Fibroblast of lung (primary cell): ENCODE results near the gene AKAP13. TPM values are rescaled to one million over a fixed set of nuclear protein-coding genes. Genes with fewer than 3 reads are reported as not detected.
A peak's percentile ranks its signal among the peaks of the same experiment; 100 is the strongest.

ENCODE experiments used
- DNase-seq, 2 donors: peaks; one replicate each; pipeline versions ENCODE4 v3.0.0 to v3.0.0-alpha.2; 2010; ENCODE audit warnings: low read depth in 2 of 2
- H2AFZ ChIP-seq: 2 replicates; pipeline ENCODE4 v1.5.1; 2012; ENCODE audit warnings: low read length, control low read depth, inconsistent platforms
- H3K27ac ChIP-seq: 2 replicates; pipeline ENCODE4 v1.5.1; 2011; ENCODE audit warnings: low read length, control low read depth; ENCODE audit not compliant: insufficient read depth
- H3K27me3 ChIP-seq: 2 replicates; pipeline ENCODE4 v1.5.1; 2011; ENCODE audit warnings: mild to moderate bottlenecking, low read length; ENCODE audit not compliant: control insufficient read depth, insufficient read depth
- H3K36me3 ChIP-seq: 2 replicates; pipeline ENCODE4 v1.5.1; 2011; ENCODE audit warnings: low read length; ENCODE audit not compliant: control insufficient read depth, insufficient read depth
- H3K4me1 ChIP-seq: 2 replicates; pipeline ENCODE4 v1.5.1; 2011; ENCODE audit warnings: low read length; ENCODE audit not compliant: control insufficient read depth, insufficient read depth; ENCODE audit errors: extremely low read depth
- H3K4me2 ChIP-seq: 2 replicates; pipeline ENCODE4 v1.5.1; 2011; ENCODE audit warnings: low read length, control low read depth; ENCODE audit not compliant: insufficient read depth; ENCODE audit errors: extremely low read depth
- H3K4me3 ChIP-seq, 4 experiments: fragments of 200-600 bp in 1 of 4; sonication (generic) in 1 of 4; replicated peaks in 1 of 4; 2 replicates each; pipeline ENCODE4 v1.5.1; 2011 to 2016; ENCODE audit warnings: low read length in 4 of 4, low read depth in 3 of 4, mild to moderate bottlenecking in 3 of 4, control low read depth in 2 of 4, inconsistent platforms in 1 of 4, mixed read lengths in 1 of 4; ENCODE audit not compliant: insufficient read depth in 1 of 4; ENCODE audit errors: control extremely low read depth in 1 of 4
- H3K79me2 ChIP-seq: 2 replicates; pipeline ENCODE4 v1.5.1; 2012; ENCODE audit warnings: mild to moderate bottlenecking, low read length, inconsistent platforms; ENCODE audit not compliant: control insufficient read depth, insufficient read depth
- H3K9ac ChIP-seq: 2 replicates; pipeline ENCODE4 v1.5.1; 2011; ENCODE audit warnings: mild to moderate bottlenecking, low read length, control low read depth; ENCODE audit not compliant: insufficient read depth
- H3K9me3 ChIP-seq: 2 replicates; pipeline ENCODE4 v1.5.1; 2012; ENCODE audit warnings: low read depth, low read length; ENCODE audit not compliant: control insufficient read depth, insufficient read depth
- H4K20me1 ChIP-seq: 2 replicates; pipeline ENCODE4 v1.5.1; 2011; ENCODE audit warnings: low read length; ENCODE audit not compliant: control insufficient read depth, insufficient read depth; ENCODE audit errors: extremely low read depth
- EZH2 ChIP-seq: IDR thresholded peaks from 2 replicates; pipeline ENCODE4 v1.5.1; 2012; ENCODE audit warnings: low read length, control low read depth, mild to moderate bottlenecking; ENCODE audit errors: missing control alignments
- polyA plus RNA-seq, 2 donors: library from polyadenylated mRNA; depleted of rRNA in 1 of 2; stranded (reverse) in 1 of 2; unstranded in 1 of 2; fragments of >200 nt; gene quantifications; 2 replicates each; pipeline ENCODE4 v1.2.1, GENCODE V29; 2011 to 2012; ENCODE audit warnings: missing spikeins in 1 of 2
- total RNA-seq: library from RNA; depleted of rRNA; stranded (reverse); fragments of >200 nt; gene quantifications from 2 replicates; pipeline ENCODE4 v1.2.1, GENCODE V29; 2014
- TF ChIP-seq, protein P1 (sequence below), 2 donors: IDR thresholded peaks in 1 of 2; conservative IDR thresholded peaks in 1 of 2; 1 replicate in 1 of 2; 2 replicates in 1 of 2; pipeline ENCODE4 v1.5.1; 2011 to 2012; ENCODE audit warnings: low read length in 2 of 2, control low read depth in 1 of 2, inconsistent platforms in 1 of 2, low read depth in 1 of 2, mild to moderate bottlenecking in 1 of 2

Gene AKAP13
- total and polyA plus RNA-seq, 2 donors (not counting 1 experiment from before 2014, with no cell fraction given), result 8.3 to 68.4 TPM

DNA sequence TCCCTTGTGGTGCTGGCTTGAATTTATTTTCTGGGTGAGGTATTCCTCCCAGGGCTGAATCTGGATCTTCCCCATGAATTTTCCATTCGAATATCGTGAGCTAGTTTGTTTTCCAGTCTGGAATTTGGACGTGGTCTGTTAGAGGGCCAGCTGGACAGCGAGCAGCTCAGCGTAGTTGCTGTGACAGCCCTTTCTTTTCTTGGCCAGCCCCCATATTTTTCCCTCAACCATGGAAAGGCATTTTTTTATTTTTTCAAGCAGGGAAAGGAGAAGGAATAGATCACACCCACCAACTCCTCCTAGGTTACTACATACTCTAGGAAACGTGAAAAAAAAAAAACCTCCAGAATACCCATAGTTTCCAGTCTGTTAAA, 262.3 kb downstream of the AKAP13 start:
- H4K20me1 ChIP-seq, result no peaks in the 10 kb centered on the region
- no peaks in the 10 kb centered on the region for H3K36me3 ChIP-seq
- TF ChIP-seq, protein P1, sequence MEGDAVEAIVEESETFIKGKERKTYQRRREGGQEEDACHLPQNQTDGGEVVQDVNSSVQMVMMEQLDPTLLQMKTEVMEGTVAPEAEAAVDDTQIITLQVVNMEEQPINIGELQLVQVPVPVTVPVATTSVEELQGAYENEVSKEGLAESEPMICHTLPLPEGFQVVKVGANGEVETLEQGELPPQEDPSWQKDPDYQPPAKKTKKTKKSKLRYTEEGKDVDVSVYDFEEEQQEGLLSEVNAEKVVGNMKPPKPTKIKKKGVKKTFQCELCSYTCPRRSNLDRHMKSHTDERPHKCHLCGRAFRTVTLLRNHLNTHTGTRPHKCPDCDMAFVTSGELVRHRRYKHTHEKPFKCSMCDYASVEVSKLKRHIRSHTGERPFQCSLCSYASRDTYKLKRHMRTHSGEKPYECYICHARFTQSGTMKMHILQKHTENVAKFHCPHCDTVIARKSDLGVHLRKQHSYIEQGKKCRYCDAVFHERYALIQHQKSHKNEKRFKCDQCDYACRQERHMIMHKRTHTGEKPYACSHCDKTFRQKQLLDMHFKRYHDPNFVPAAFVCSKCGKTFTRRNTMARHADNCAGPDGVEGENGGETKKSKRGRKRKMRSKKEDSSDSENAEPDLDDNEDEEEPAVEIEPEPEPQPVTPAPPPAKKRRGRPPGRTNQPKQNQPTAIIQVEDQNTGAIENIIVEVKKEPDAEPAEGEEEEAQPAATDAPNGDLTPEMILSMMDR (conservative IDR thresholded peaks at IDR 0.05 in 1 of 2, IDR thresholded peaks at IDR 0.05 in 1 of 2; ENCODE audit: low read depth in 1 of 2, low read length in 2 of 2), result no peak
- no peak for TF ChIP-seq EZH2
- peaks cover 3% of the 10 kb centered on the region for H3K79me2 ChIP-seq
- no peaks in the 10 kb centered on the region for H3K9me3 ChIP-seq
- peak overlapping the region; percentile 83 for H3K27ac ChIP-seq
- H2AFZ ChIP-seq, result peak overlapping the region; percentile 19
- DNase-seq, result peak; percentile 77 to 84
- peak overlapping the region; percentile 84 for H3K4me2 ChIP-seq
- H3K4me3 ChIP-seq, result peak overlapping the region; percentile 27 to 43 (median 32)
- H3K9ac ChIP-seq, result no peak overlapping the region
- H3K27me3 ChIP-seq, result no peaks in the 10 kb centered on the region
- H3K4me1 ChIP-seq, result peaks cover 18% of the 10 kb centered on the region

DNA sequence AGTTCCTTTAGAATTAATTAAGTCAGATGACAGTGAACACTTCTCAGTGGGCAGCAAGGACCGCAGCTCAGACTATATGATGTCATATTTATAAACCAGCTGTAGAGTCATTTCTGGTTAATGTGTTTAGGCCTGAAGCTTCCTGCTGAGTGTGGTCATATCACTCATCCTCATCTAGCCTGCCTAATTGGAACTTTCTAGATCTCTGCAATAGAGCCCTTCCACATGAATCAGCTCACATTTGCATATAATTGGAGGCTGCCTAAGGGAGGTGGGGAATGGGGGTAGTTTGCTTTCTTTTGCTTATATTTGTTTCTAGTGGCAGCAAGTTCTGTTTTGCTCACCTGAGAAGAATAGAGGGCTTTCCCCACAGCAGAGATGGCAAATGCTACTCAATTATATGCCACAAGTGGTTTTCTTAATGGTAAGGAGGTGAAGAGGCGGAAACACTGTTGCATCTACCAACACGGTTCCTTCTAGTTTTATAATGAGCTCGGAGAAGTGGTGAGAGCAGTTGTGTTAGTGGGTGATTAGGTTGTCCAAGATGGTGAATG, 266.2 kb downstream of the AKAP13 start:
- no peaks in the 10 kb centered on the region for H3K9me3 ChIP-seq
- H3K27me3 ChIP-seq, result no peaks in the 10 kb centered on the region
- H3K9ac ChIP-seq, result no peak overlapping the region
- peak overlapping the region; percentile 54 for H3K27ac ChIP-seq
- no peak for TF ChIP-seq EZH2
- TF ChIP-seq, protein P1 (conservative IDR thresholded peaks at IDR 0.05 in 1 of 2, IDR thresholded peaks at IDR 0.05 in 1 of 2; ENCODE audit: low read depth in 1 of 2, low read length in 2 of 2), result no peak
- peaks cover 13% of the 10 kb centered on the region for H3K4me1 ChIP-seq
- no peak overlapping the region for H3K4me2 ChIP-seq
- H2AFZ ChIP-seq, result no peak overlapping the region
- no peak overlapping the region for H3K4me3 ChIP-seq
- peak; percentile 68 to 94 for DNase-seq
- H3K36me3 ChIP-seq, result no peaks in the 10 kb centered on the region
- no peaks in the 10 kb centered on the region for H4K20me1 ChIP-seq
- H3K79me2 ChIP-seq, result peaks cover 5% of the 10 kb centered on the region

DNA sequence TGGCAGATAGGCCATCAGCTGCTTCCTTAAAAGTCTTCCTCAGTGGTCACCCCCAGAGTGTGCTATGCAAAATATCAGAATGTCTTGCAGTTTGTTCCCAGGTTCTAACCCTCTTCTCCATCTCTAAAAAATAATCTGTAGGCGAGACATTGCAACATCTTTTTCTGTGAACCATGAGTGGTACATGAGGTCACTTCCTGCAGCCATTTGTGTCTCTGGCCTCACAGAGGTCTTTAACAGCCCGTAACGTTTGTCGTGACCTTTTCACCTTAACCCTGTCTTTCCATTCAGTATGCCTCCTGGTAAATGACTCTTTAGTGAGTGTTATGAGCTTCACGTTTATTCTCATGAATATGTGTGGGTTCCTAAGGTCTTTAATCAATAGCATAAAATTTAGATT, 269.0 kb downstream of the AKAP13 start:
- H4K20me1 ChIP-seq, result no peaks in the 10 kb centered on the region
- no peak overlapping the region for H3K4me2 ChIP-seq
- H3K79me2 ChIP-seq, result peaks cover 2% of the 10 kb centered on the region
- no peaks in the 10 kb centered on the region for H3K27me3 ChIP-seq
- no peaks in the 10 kb centered on the region for H3K9me3 ChIP-seq
- H3K4me1 ChIP-seq, result peaks cover 5% of the 10 kb centered on the region
- H3K9ac ChIP-seq, result no peak overlapping the region
- H3K27ac ChIP-seq, result peak overlapping the region; percentile 72
- TF ChIP-seq, protein P1 (conservative IDR thresholded peaks at IDR 0.05 in 1 of 2, IDR thresholded peaks at IDR 0.05 in 1 of 2; ENCODE audit: low read depth in 1 of 2, low read length in 2 of 2), result no peak
- no peak for TF ChIP-seq EZH2
- H2AFZ ChIP-seq, result no peak overlapping the region
- H3K36me3 ChIP-seq, result no peaks in the 10 kb centered on the region
- peak; percentile 79 to 84 for DNase-seq
- no peak overlapping the region for H3K4me3 ChIP-seq
